HPDE6-E6E7 (cell line): ENCODE measurements around the gene FAM120B.

Experiments used
- DNase-seq: peaks from one replicate; pipeline ENCODE4 v3.0.0; 2011; ENCODE audit warnings: missing footprints; ENCODE audit errors: extremely low spot score

Gene FAM120B

GRCh38 chr6:170355661-170356060 lies 49.1 kb downstream of the FAM120B start:
- no peak for DNase-seq

DNA sequence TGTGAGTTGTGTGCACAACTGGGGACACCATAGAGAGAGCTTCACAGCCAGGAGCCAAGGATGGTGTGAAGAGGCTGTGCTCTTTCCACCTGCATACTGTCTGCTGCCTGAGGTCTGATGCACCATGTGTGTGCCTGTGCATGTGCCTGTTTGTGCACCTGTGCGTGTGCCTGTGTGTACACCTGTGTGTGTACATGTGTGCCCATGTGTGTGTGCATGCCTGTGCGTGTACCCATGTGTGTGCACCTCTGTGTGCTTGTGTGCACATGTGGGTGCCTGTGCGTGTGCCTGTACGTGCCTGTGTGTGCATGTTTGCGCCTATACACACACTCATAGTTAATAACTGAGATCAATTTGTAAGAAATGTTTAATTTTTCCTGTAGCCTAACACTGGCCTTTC lies 51.3 kb downstream of the FAM120B start:
- DNase-seq: no peak

GRCh38 chr6:170358496-170358895 lies 51.9 kb downstream of the FAM120B start:
- no peak for DNase-seq

DNA sequence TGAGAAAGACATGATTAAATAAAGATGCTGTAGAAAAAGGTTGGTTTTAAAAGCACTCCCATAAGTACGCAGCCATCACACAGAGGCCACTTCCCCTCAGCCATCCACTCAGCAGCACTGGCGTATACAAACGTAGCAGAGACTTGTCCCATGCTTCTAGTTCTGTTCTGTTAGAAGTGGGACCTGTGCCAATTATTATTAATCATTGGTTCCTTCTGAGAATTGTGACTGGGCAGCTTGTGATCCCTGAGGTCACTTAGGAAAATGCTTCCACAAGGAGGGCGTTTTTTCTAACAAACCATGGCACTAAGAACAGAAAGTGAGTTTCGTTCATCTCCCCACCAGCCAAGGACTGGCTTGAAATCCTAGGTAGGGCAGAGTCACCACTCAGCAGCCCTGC lies 53.9 kb downstream of the FAM120B start:
- no peak for DNase-seq

- DNase-seq: no peak
These were observed 54.8 kb downstream of the FAM120B start for GRCh38 chr6:170361335-170361734.

DNA sequence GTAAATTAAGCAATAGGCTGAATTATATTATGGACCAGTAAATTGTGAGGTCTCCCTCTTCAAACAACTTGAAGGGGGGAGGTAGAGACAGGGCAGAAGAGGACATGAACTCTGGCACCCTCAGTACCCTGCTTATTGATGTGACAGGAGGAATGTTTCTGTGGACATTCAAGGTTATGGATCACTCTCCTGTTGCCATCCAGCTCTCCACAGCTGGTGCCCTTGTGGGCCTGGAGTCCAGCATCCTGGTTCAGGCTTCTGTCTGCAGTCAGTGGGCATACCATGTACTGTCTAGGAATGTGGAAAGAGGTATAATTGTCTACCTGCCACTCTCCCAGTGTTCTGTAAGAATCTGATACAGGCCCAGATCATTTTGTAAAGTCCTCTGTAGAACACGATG lies 55.6 kb downstream of the FAM120B start:
- DNase-seq: no peak

DNA sequence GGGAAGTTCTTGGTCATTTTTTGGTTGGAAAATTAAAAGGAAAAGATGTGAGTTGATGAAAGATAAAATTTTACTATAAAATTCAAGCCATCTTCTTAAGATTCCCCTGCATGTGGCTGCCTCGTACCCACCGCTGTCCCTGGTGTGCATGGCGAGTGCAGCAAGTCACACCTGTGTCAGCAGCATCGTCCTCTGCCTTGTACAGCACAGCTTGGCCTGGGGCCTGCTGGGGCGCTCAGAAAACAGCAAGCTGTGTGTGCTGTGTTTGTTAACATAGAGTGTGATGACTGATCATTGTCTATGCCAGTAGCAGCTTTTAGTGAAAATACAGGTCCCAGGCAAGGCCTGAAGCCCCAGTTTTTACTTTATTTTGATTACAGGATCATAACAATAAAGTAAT lies 56.7 kb downstream of the FAM120B start:
- DNase-seq: no peak

DNA sequence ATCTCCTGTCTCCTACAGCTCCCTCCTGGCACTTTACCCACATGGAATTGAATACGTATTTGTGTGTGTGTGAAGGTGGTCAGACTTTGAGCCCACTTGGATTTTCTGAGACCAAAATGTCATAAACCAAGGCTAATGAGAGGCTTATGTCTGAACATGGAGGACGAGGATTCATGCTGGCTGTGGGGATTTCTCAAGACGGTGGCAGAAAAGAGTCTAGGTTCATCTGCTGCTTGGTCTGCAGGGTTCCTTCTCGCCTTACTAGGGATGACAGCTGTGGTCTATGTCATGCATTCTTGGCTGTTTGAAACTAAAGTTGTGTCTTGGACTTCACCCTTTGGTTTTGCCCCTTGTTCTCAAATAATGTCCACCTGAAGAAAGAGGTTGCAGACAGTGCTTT lies 58.6 kb downstream of the FAM120B start:
- no peak for DNase-seq

- no peak for DNase-seq
These were observed 59.0 kb downstream of the FAM120B start for GRCh38 chr6:170365593-170365992.

GRCh38 chr6:170366248-170366960 lies 59.8 kb downstream of the FAM120B start:
- DNase-seq: no peak

DNA sequence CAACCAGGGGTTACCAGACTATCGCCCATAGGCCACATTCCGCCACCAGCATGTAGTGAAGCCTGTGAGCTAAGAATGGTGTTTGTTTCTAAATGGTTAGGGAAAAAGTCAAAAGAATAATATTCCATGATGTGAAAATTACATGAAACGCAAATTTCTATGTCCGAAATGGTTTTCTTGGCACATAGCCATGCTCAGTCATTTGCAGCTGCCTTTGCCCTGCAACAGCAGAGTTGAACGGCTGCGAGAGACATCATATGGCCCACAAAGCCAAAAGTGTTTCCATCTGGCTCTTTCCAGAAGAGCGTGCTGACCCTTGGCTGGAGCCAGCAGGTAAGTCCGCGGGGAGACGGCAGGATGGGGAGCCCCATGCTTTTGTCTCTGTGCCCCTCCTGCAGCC lies 60.7 kb downstream of the FAM120B start:
- DNase-seq: no peak

DNA sequence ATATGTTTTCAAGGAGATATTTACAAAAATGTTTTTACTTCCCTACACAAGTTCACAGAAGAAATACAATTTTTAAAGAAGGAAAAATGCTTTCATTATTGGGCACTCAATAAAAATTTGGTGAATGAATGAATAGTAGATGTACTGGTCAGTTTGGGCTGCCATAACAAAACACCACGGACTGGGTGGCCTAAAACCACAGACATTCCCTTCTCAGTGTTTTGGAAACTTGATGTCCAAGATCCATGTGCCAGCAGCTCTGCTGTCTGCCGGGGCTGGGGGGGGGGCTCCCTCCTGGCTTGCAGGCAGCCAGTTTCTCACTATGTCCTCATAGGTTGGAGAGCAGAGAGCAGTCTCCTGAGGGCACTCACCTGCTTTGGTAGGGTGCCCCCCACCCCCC lies 62.0 kb downstream of the FAM120B start:
- no peak for DNase-seq

- DNase-seq: no peak
These were observed 62.8 kb downstream of the FAM120B start for GRCh38 chr6:170369403-170369802.

GRCh38 chr6:170370416-170370815 lies 63.9 kb downstream of the FAM120B start:
- peak; percentile 12 for DNase-seq

DNA sequence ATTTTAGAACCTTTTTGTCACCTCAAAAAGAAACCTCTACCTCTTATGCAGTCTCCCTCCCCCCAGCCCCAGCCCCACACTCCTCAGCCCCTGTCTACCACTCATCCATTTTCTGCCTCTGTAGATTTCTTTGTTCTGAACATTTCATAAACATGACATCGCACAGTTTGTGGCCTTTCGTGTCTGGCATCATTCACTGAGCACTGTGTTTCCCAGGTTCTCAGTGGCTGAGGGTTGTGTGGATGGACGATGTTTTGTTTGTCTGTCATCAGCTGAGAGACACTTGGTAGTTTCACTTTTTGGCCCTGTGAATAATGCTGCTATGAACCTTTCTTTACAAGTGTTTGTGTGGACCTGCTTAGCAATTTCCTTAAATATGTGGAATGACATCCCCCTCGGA lies 64.5 kb downstream of the FAM120B start:
- no peak for DNase-seq

- no peak for DNase-seq
These were observed 65.0 kb downstream of the FAM120B start for GRCh38 chr6:170371588-170371987.

DNA sequence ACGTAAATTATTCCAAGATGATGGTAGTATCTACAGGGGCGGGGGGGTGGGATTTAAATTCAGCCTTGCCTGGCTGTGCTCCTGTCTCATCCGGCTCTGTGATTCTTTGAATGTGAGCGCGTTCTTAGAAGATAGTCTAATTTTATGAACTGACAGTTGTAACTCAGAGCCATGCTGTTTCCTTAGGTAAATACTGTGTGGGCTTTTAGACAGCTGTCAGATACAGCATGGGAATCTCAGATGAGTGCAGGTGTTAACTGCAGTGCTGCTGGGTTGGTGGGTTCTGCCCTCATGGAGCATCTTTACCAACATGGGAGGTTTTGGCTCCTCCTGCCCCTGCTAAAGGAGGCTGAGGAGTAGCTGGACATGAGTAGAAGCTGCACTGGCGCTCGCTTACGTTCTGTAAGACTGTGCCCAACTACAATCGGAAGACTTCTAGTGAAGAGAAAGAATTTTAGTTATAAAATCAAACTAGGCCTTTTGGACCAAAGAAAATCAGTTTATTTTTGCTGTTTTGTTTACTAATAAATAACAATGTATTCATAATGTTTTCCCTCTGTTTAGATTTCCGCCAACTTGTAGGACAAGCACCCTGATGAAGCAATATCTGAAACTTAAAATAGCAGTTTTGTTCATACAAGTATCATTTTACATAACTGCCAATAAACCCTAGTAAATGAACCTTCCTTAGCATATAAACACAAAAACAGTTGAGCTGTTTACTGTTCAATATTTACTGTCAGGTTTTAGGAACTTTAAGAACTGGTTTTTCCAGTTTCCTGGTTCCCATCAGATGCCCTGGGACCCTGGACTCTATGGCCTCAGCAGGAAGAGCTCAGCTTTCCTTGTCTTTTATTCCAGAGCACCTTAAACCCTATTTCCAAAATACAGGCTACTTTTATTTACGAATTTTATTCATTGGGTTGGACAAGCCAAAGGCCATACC lies 66.1 kb downstream of the FAM120B start:
- DNase-seq: no peak

GRCh38 chr6:170374571-170375444 lies 68.2 kb downstream of the FAM120B start:
- DNase-seq: no peak

GRCh38 chr6:170375661-170376060 lies 69.1 kb downstream of the FAM120B start:
- DNase-seq: no peak

GRCh38 chr6:170376386-170377043 lies 70.0 kb downstream of the FAM120B start:
- no peak for DNase-seq

- DNase-seq: no peak
These were observed 71.9 kb downstream of the FAM120B start for GRCh38 chr6:170378502-170378901.

- no peak for DNase-seq
These were observed 75.0 kb downstream of the FAM120B start for GRCh38 chr6:170381562-170381961.
